ENCODE measurements around the gene HDAC4.

Gene HDAC4

DNA sequence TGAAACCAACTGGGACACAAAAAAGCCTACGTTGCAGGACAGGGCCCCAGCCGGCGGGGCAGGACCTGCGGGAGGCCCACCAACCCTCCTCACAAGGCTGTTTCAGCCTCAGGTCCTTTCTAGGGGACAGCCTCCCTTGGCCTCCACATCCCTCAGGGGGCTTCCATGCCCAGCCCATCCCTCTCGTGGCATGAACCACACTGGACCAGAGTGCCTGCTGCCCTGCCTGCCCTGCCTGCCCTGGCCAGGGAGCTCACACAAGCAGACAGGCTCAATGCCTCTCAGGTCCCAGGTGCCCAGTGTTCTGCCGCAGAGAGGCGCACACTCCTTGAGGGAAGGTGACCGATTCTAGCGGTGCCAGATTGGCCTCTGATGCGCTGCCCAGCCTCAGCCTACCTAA is 57.4 kb downstream of the HDAC4 start:
- no peaks in the 10 kb centered on the region for H3K9me3 ChIP-seq (ENCODE audit: insufficient read depth, low read length)
- H3K9ac ChIP-seq (ENCODE audit: insufficient read length, low read depth), result no peak overlapping the region
- H3K4me1 ChIP-seq (ENCODE audit: insufficient read depth, insufficient read length), result peaks cover 2% of the 10 kb centered on the region
- H3K27me3 ChIP-seq (ENCODE audit: insufficient read depth, insufficient read length), result no peaks in the 10 kb centered on the region
- no peak overlapping the region for H3K4me3 ChIP-seq (ENCODE audit: insufficient read length, low read depth)
- no peak for DNase-seq (ENCODE audit: low read depth, low spot score)
- peaks cover 6% of the 10 kb centered on the region for H3K36me3 ChIP-seq (ENCODE audit: insufficient read depth, insufficient read length, low read length)
- TF ChIP-seq YY1 (IDR thresholded peaks at IDR 0.05; ENCODE audit: insufficient read depth, insufficient read length), result no peak
- TF ChIP-seq SUZ12 (IDR thresholded peaks at IDR 0.05; ENCODE audit: extremely low read depth, insufficient read depth, insufficient read length), result no peak
- TF ChIP-seq ZNF274 (IDR thresholded peaks at IDR 0.05; ENCODE audit: low read depth, low read length), result no peak

GRCh38 chr2:239341840-239342239 is 59.0 kb downstream of the HDAC4 start:
- Histone ChIP-seq H3K4me3 (ENCODE audit: insufficient read length, low read depth) (no peak overlapping the region), H3K4me1 (ENCODE audit: insufficient read depth, insufficient read length) (peaks cover 2% of the 10 kb centered on the region), H3K9ac (ENCODE audit: insufficient read length, low read depth) (no peak overlapping the region), H3K36me3 (ENCODE audit: insufficient read depth, insufficient read length, low read length) (peaks cover 8% of the 10 kb centered on the region), H3K27me3 (ENCODE audit: insufficient read depth, insufficient read length) (no peaks in the 10 kb centered on the region), H3K9me3 (ENCODE audit: insufficient read depth, low read length) (no peaks in the 10 kb centered on the region)
- DNase-seq (ENCODE audit: low read depth, low spot score), result no peak
- TF ChIP-seq ZNF274 (IDR thresholded peaks at IDR 0.05; ENCODE audit: low read depth, low read length) (no peak), YY1 (IDR thresholded peaks at IDR 0.05; ENCODE audit: insufficient read depth, insufficient read length) (no peak), SUZ12 (IDR thresholded peaks at IDR 0.05; ENCODE audit: extremely low read depth, insufficient read depth, insufficient read length) (no peak)

GRCh38 chr2:239341146-239341732 is 59.6 kb downstream of the HDAC4 start:
- no peak overlapping the region for H3K4me3 ChIP-seq (ENCODE audit: insufficient read length, low read depth)
- no peaks in the 10 kb centered on the region for H3K27me3 ChIP-seq (ENCODE audit: insufficient read depth, insufficient read length)
- no peaks in the 10 kb centered on the region for H3K9me3 ChIP-seq (ENCODE audit: insufficient read depth, low read length)
- peaks cover 2% of the 10 kb centered on the region for H3K4me1 ChIP-seq (ENCODE audit: insufficient read depth, insufficient read length)
- no peak overlapping the region for H3K9ac ChIP-seq (ENCODE audit: insufficient read length, low read depth)
- no peak for DNase-seq (ENCODE audit: low read depth, low spot score)
- peaks cover 8% of the 10 kb centered on the region for H3K36me3 ChIP-seq (ENCODE audit: insufficient read depth, insufficient read length, low read length)
- no peak for TF ChIP-seq SUZ12 (IDR thresholded peaks at IDR 0.05; ENCODE audit: extremely low read depth, insufficient read depth, insufficient read length)
- TF ChIP-seq YY1 (IDR thresholded peaks at IDR 0.05; ENCODE audit: insufficient read depth, insufficient read length), result no peak
- no peak for TF ChIP-seq ZNF274 (IDR thresholded peaks at IDR 0.05; ENCODE audit: low read depth, low read length)

- Histone ChIP-seq H3K4me1 (ENCODE audit: insufficient read depth, insufficient read length) (no peaks in the 10 kb centered on the region), H3K36me3 (ENCODE audit: insufficient read depth, insufficient read length, low read length) (peaks cover 8% of the 10 kb centered on the region), H3K9me3 (ENCODE audit: insufficient read depth, low read length) (no peaks in the 10 kb centered on the region), H3K4me3 (ENCODE audit: insufficient read length, low read depth) (no peak overlapping the region), H3K27me3 (ENCODE audit: insufficient read depth, insufficient read length) (no peaks in the 10 kb centered on the region), H3K9ac (ENCODE audit: insufficient read length, low read depth) (no peak overlapping the region)
- TF ChIP-seq YY1 (IDR thresholded peaks at IDR 0.05; ENCODE audit: insufficient read depth, insufficient read length), result no peak
- no peak for TF ChIP-seq SUZ12 (IDR thresholded peaks at IDR 0.05; ENCODE audit: extremely low read depth, insufficient read depth, insufficient read length)
- no peak for TF ChIP-seq ZNF274 (IDR thresholded peaks at IDR 0.05; ENCODE audit: low read depth, low read length)
- no peak for DNase-seq (ENCODE audit: low read depth, low spot score)
Measured at GRCh38 chr2:239339726-239340601, 60.9 kb downstream of the HDAC4 start.

GRCh38 chr2:239339241-239339640 is 61.6 kb downstream of the HDAC4 start:
- Histone ChIP-seq H3K4me3 (ENCODE audit: insufficient read length, low read depth) (no peak overlapping the region), H3K9me3 (ENCODE audit: insufficient read depth, low read length) (no peaks in the 10 kb centered on the region), H3K36me3 (ENCODE audit: insufficient read depth, insufficient read length, low read length) (peaks cover 8% of the 10 kb centered on the region), H3K27me3 (ENCODE audit: insufficient read depth, insufficient read length) (no peaks in the 10 kb centered on the region), H3K4me1 (ENCODE audit: insufficient read depth, insufficient read length) (no peaks in the 10 kb centered on the region), H3K9ac (ENCODE audit: insufficient read length, low read depth) (no peak overlapping the region)
- TF ChIP-seq SUZ12 (IDR thresholded peaks at IDR 0.05; ENCODE audit: extremely low read depth, insufficient read depth, insufficient read length) (no peak), YY1 (IDR thresholded peaks at IDR 0.05; ENCODE audit: insufficient read depth, insufficient read length) (no peak), ZNF274 (IDR thresholded peaks at IDR 0.05; ENCODE audit: low read depth, low read length) (no peak)
- DNase-seq (ENCODE audit: low read depth, low spot score), result no peak

- no peak overlapping the region for H3K9ac ChIP-seq (ENCODE audit: insufficient read length, low read depth)
- no peaks in the 10 kb centered on the region for H3K9me3 ChIP-seq (ENCODE audit: insufficient read depth, low read length)
- H3K4me3 ChIP-seq (ENCODE audit: insufficient read length, low read depth), result no peak overlapping the region
- TF ChIP-seq SUZ12 (IDR thresholded peaks at IDR 0.05; ENCODE audit: extremely low read depth, insufficient read depth, insufficient read length) (no peak), ZNF274 (IDR thresholded peaks at IDR 0.05; ENCODE audit: low read depth, low read length) (no peak), YY1 (IDR thresholded peaks at IDR 0.05; ENCODE audit: insufficient read depth, insufficient read length) (no peak)
- no peak for DNase-seq (ENCODE audit: low read depth, low spot score)
- H3K4me1 ChIP-seq (ENCODE audit: insufficient read depth, insufficient read length), result no peaks in the 10 kb centered on the region
- no peaks in the 10 kb centered on the region for H3K27me3 ChIP-seq (ENCODE audit: insufficient read depth, insufficient read length)
- peaks cover 8% of the 10 kb centered on the region for H3K36me3 ChIP-seq (ENCODE audit: insufficient read depth, insufficient read length, low read length)
Measured at GRCh38 chr2:239337877-239338484, 62.8 kb downstream of the HDAC4 start.
